Right lobe of liver (tissue), 6 donors: ENCODE data around the gene NEK10. TPM values are rescaled to one million over a fixed set of nuclear protein-coding genes. Genes with fewer than 3 reads are reported as not detected.

ENCODE experiments used
- ATAC-seq, 4 donors: fragments of 200-7000 bp; cut with Tn5 transposase; one replicate each; pipeline ENCODE4 v1.9.1; 2020; ENCODE audit warnings: mild to moderate bottlenecking in 4 of 4, moderate library complexity in 4 of 4
- DNase-seq, 3 donors: peaks; one replicate each; pipeline ENCODE4 v3.0.0-alpha.2; 2020
- H3K27ac ChIP-seq, 3 donors: fragments of 200-600 bp; one replicate each; pipeline ENCODE4 v1.8.0; 2022
- H3K27me3 ChIP-seq, 2 donors: fragments of 200-600 bp; one replicate each; pipeline ENCODE4 v1.8.0; 2022
- H3K36me3 ChIP-seq, 4 donors: fragments of 200-600 bp; sonication (generic) in 1 of 4; one replicate each; pipeline versions ENCODE4 v1.5.1 to v1.8.0; 2017 to 2022; ENCODE audit warnings: control low read depth in 1 of 4
- H3K4me1 ChIP-seq, 4 donors: fragments of 200-600 bp; sonication (generic) in 1 of 4; one replicate each; pipeline versions ENCODE4 v1.5.1 to v1.8.0; 2017 to 2022; ENCODE audit warnings: control low read depth in 1 of 4
- H3K4me3 ChIP-seq, 3 donors: fragments of 200-600 bp; one replicate each; pipeline ENCODE4 v1.8.0; 2022
- H3K9me3 ChIP-seq, 4 donors: fragments of 200-600 bp; sonication (generic) in 1 of 4; one replicate each; pipeline versions ENCODE4 v1.5.1 to v1.8.0; 2017 to 2022; ENCODE audit warnings: control low read depth in 1 of 4
- POLR2A ChIP-seq: fragments of 450-650 bp; IDR thresholded peaks from one replicate; pipeline ENCODE4 v1.6.1; 2017; ENCODE audit warnings: antibody characterized with exemption, mild to moderate bottlenecking
- WGBS: methylation state at CpG from one replicate; pipeline ENCODE4 v1.1.6; 2018; ENCODE audit warnings: low coverage, low lambda C conversion rate; ENCODE audit not compliant: insufficient coverage; ENCODE audit errors: missing lambda C conversion rate; 5-methylcytosine and 5-hydroxymethylcytosine counted together
- intact Hi-C, 2 donors: fragments of 100-400 bp; cut with DNase I; formaldehyde crosslinking; loops; one replicate each; pipeline versions ENCODE4 v1.11.2 to v1.14.1; 2022
- total RNA-seq, 6 experiments: library from RNA; depleted of rRNA in 2 of 6; stranded (reverse); fragments of >200 nt in 2 of 6; fragmentation: NEBNext Ultra II Directional in 3 of 6; extraction: Animal tissue kit (Norgen Biotek cat#: 25700) in 3 of 6; gene quantifications; one replicate each; pipeline versions ENCODE4 v1.1.0 to v1.2.4, GENCODE V29; 2016 to 2023
- TF ChIP-seq, protein P1 (sequence below), 4 donors: fragments of 200-600 bp in 3 of 4; fragments of 450-650 bp in 1 of 4; IDR thresholded peaks; one replicate each; pipeline versions ENCODE4 v1.5.1 to v1.8.0; 2016 to 2022; ENCODE audit warnings: antibody characterized with exemption in 4 of 4, mild to moderate bottlenecking in 2 of 4
- donor health status: DM: no; HTN: yes; CAD: no.
- donor health status: DM: no; HTN: no; CAD: no.
- donor health status: DM: no; HTN: no; CAD: no.
- donor health status: DM: no; HTN: yes; CAD: no.
- donor health status: DM: no; HTN: yes; CAD: no.

Gene NEK10
- total RNA-seq, 6 experiments from 2014 or later, result 0.43 to 2.5 (median 0.87) TPM

DNA sequence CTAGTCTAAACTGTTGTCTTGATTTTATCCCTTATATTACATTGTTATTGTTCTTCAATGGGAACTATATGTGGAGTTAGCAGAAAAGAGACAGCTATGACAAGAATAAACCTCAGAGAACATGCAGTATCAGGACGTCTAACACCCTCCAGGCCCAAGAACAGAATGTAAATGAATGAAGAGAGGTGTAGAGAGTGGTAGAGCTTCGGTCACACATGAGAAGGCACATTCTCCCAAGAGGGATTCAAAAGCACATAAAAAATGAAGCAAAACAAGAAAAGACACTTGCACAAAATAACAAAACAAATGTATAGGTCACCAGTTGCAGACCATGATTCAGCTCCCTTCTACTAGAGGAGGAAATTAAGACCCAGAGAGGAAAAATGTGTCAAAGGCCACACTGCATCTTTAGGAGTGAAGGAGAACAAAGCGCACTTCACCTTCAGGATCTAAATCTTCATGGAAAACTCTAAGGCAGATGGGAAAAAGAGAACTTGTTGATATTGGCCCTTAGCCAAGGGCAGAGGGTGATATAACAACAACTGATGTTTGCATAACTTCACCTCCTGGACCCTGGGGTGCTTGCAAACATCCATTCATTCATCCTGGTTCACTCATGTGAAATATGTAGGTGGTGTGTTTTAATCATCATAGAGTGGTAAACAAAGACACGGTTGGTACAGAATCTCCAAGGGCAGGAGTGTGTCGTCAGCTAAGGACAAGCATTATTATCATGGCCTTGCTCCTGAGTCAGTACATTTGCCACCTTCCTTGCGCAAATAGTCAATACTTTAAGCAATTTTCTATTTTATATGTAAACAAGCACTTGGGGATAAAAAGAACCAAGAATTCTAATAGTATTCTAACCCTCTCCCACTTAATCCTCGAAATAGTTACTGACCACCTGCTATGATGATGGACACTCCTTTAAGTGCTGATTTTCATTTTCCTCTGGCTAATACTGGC is 8.8 kb downstream of the NEK10 start:
- H3K9me3 ChIP-seq, result no peaks in the 10 kb centered on the region
- WGBS, result 13% methylated on average over 7 of the region's 7 CpGs
- no peak for TF ChIP-seq POLR2A
- TF ChIP-seq, protein P1, sequence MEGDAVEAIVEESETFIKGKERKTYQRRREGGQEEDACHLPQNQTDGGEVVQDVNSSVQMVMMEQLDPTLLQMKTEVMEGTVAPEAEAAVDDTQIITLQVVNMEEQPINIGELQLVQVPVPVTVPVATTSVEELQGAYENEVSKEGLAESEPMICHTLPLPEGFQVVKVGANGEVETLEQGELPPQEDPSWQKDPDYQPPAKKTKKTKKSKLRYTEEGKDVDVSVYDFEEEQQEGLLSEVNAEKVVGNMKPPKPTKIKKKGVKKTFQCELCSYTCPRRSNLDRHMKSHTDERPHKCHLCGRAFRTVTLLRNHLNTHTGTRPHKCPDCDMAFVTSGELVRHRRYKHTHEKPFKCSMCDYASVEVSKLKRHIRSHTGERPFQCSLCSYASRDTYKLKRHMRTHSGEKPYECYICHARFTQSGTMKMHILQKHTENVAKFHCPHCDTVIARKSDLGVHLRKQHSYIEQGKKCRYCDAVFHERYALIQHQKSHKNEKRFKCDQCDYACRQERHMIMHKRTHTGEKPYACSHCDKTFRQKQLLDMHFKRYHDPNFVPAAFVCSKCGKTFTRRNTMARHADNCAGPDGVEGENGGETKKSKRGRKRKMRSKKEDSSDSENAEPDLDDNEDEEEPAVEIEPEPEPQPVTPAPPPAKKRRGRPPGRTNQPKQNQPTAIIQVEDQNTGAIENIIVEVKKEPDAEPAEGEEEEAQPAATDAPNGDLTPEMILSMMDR (IDR thresholded peaks at IDR 0.05), result no peak
- no peaks in the 10 kb centered on the region for H3K36me3 ChIP-seq
- H3K27me3 ChIP-seq, result no peaks in the 10 kb centered on the region
- peak in 2 of 3 donors; percentile 21 to 64 for DNase-seq
- H3K27ac ChIP-seq, result peak overlapping the region in 2 of 3 donors; percentile 42 to 69
- H3K4me1 ChIP-seq, result peaks cover 0 to 47% (median 19%) of the 10 kb centered on the region in 4 donors
- intact Hi-C loops, result no loop called here
- peak; percentile 70 to 90 (median 81) for ATAC-seq
- no peak overlapping the region for H3K4me3 ChIP-seq

DNA sequence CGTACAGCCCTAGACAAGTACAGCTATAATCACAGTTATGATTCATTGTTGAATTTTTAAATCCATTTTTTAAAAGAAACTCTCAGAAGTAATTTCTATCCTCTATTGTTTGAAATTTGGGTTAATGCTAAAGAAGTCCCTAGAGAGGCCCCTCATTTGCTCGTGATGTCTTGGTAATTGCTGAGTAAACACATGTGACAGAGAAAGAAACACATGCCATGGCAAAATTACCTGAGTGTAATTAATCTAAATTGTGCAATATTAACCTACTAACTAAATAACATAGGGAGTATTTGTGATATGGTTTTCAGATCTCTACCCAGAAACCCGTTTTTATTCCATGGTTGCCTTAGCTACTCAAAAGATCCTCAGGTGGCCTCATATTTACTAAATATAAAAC is 10.8 kb downstream of the NEK10 start:
- DNase-seq (no peak), ATAC-seq (no peak)
- TF ChIP-seq, protein P1 (IDR thresholded peaks at IDR 0.05), result no peak
- TF ChIP-seq POLR2A, result no peak
- no peak overlapping the region for H3K4me3 ChIP-seq
- no peaks in the 10 kb centered on the region for H3K27me3 ChIP-seq
- peak overlapping the region in 2 of 3 donors; percentile 14 to 69 for H3K27ac ChIP-seq
- intact Hi-C loops, result no loop called here
- H3K36me3 ChIP-seq, result no peaks in the 10 kb centered on the region
- 48% methylated on average over 3 of the region's 3 CpGs for WGBS
- H3K4me1 ChIP-seq, result peaks cover 0 to 55% (median 23%) of the 10 kb centered on the region in 4 donors
- H3K9me3 ChIP-seq, result no peaks in the 10 kb centered on the region

DNA sequence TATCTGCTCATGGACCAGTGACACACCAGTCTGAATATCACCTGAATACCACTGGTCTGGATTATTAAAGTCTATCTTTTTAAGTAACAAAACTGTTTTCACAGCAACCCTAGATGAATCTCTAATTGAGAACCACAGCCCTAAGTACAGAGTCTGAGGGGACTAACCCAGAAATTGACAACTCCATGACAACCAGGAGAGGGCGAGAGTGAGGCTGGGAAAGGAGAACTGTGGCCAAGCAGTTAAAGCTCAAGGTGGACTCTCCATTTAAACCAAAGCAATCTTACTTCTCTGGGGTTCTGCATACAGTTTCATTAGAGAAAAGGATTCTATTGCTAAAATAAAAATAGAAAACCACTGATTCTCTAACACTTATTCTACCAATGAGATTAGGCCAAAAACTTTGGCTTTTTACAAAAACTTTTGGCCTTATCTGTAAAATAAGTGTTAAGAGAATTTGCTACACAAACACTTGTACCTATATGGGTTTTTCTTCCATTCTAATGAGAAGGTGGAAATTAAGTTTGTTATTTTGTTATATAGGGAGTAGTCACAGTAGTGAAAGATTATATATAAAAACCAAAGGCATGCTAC is 11.4 kb downstream of the NEK10 start:
- H3K27me3 ChIP-seq, result no peaks in the 10 kb centered on the region
- intact Hi-C loops, result no loop called here
- no peak overlapping the region for H3K4me3 ChIP-seq
- ATAC-seq (peak; percentile 62 to 84 (median 74)), DNase-seq (peak in 2 of 3 donors; percentile 30 to 67)
- TF ChIP-seq, protein P1 (IDR thresholded peaks at IDR 0.05), result peak; percentile 48 to 72 (median 54)
- no peak for TF ChIP-seq POLR2A
- H3K9me3 ChIP-seq, result no peaks in the 10 kb centered on the region
- H3K36me3 ChIP-seq, result no peaks in the 10 kb centered on the region
- H3K4me1 ChIP-seq, result peaks cover 0 to 58% (median 23%) of the 10 kb centered on the region in 4 donors
- H3K27ac ChIP-seq, result peak overlapping the region in 1 of 3 donors; percentile 0
- 13% methylated on average over 1 of the region's 1 CpG for WGBS

DNA sequence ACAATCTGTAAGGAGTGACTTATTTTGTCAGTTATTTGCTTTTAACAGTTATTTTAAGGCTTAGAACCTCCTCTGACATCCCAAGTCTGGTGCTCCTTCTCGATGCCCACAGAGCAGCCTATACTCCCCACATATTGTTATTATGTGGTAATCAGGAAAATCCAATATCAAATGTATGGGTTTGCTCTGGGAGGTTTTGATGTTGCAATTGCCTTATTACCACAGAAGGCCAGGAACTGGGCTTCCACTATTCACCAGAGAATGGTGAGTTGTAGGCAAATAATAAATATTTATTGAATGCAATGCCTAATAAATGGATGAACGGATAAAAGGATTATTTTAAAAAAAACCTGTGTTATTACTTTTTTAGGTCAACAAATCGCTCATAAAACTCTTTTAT is 12.2 kb downstream of the NEK10 start:
- Histone ChIP-seq H3K27ac (no peak overlapping the region), H3K4me3 (no peak overlapping the region), H3K4me1 (peaks cover 0 to 62% (median 23%) of the 10 kb centered on the region in 4 donors), H3K36me3 (no peaks in the 10 kb centered on the region), H3K27me3 (no peaks in the 10 kb centered on the region), H3K9me3 (no peaks in the 10 kb centered on the region)
- WGBS, result 47% methylated on average over 3 of the region's 3 CpGs
- ATAC-seq, result no peak
- TF ChIP-seq, protein P1 (IDR thresholded peaks at IDR 0.05), result no peak
- no peak for TF ChIP-seq POLR2A
- DNase-seq, result no peak
- intact Hi-C loops, result no loop called here
